ENCODE results near the gene PRR20G.

GRCh38 chr3:127307916-127308315, 20.1 kb upstream of the PRR20G start:
- TF ChIP-seq EZH2 (IDR thresholded peaks at IDR 0.05; ENCODE audit: insufficient read depth, poor library complexity, severe bottlenecking) (peak; percentile 38), EZH2phosphoT487 (IDR thresholded peaks at IDR 0.05; ENCODE audit: insufficient read depth, low read depth) (no peak)
